ENCODE measurements around the gene OVOL2. TPM values are rescaled to one million over a fixed set of nuclear protein-coding genes. Genes with fewer than 3 reads are reported as not detected.

The OVOL2 gene
- total RNA-seq, 1 experiment from 2014 or later: 0.91 TPM

DNA sequence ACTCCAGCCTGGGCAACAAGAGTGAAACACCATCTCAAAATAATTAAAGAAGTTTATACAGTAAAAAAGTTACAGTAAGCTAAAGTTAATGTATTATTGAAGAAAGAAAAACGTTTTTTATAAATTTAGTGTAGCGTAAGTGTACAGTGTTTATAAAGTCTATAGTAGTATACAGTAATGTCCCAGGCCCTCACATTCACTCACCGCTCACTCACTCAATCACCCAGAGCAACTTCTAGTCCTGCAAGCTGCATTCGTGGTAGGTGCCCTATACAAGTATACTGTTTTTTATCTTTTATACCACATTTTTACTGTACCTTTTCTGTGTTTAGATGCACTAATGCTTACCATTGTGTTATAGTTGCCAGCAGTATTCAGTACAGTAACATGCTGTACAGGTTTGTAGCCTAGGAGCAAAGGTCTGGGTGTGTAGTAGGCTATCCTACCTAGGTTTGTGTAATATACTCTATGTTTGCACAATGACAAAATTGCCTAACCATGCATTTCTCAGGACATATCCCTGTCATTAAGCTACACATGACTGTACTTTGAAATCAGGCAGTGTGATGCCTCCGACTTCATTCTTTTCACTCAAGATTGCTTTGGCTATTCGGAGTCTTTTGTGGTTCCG lies 72.2 kb downstream of the OVOL2 start:
- no peak for DNase-seq (ENCODE audit: low read depth)

- no peak for DNase-seq (ENCODE audit: low read depth)
These were observed 81.4 kb downstream of the OVOL2 start for GRCh38 chr20:17976305-17976704.

Other genes with a start within 250 kb of the OVOL2 start
- gene SNX5, start 89.1 kb downstream of the OVOL2 start, total RNA-seq (2014; rRNA removed; shearing (Covaris generic)): 129 and 152 TPM in 2 replicates
- 8.3 and 12.1 TPM in 2 replicates for gene MGME1, start 88.9 kb downstream of the OVOL2 start, total RNA-seq (2014; rRNA removed; shearing (Covaris generic))
- 14.5 and 21.9 TPM in 2 replicates for gene KAT14, start 79.9 kb upstream of the OVOL2 start, total RNA-seq (2014; rRNA removed; shearing (Covaris generic))
- gene PET117, start 79.9 kb upstream of the OVOL2 start, total RNA-seq (2014; rRNA removed; shearing (Covaris generic)): 17.9 and 23.8 TPM in 2 replicates
- 11.7 and 12.9 TPM in 2 replicates for gene ZNF133, start 230.6 kb upstream of the OVOL2 start, total RNA-seq (2014; rRNA removed; shearing (Covaris generic))